H9 (cell line): ENCODE results near the gene VEGFA. TPM values are rescaled to one million over a fixed set of nuclear protein-coding genes. Genes with fewer than 3 reads are reported as not detected.

ENCODE experiments used
- DNase-seq: peaks from one replicate; pipeline ENCODE4 v3.0.0-alpha.2; 2017
- H2AFZ ChIP-seq: one replicate; pipeline ENCODE4 v1.6.1; 2013; ENCODE audit warnings: mild to moderate bottlenecking, low read length, control low read depth, moderate library complexity
- H2AK5ac ChIP-seq: 2 replicates; pipeline ENCODE4 v1.6.1; 2013; ENCODE audit warnings: low read length, control low read depth, mixed read lengths; ENCODE audit not compliant: insufficient read length
- H2BK120ac ChIP-seq: one replicate; pipeline ENCODE4 v1.6.1; 2013; ENCODE audit warnings: low read depth, mild to moderate bottlenecking, low read length, control low read depth, inconsistent platforms; ENCODE audit not compliant: poor library complexity, severe bottlenecking
- H2BK12ac ChIP-seq: 2 replicates; pipeline ENCODE4 v1.6.1; 2013; ENCODE audit warnings: low read length, control low read depth, mixed read lengths, low read depth; ENCODE audit not compliant: insufficient read length
- H2BK15ac ChIP-seq: 2 replicates; pipeline ENCODE4 v1.6.1; 2013; ENCODE audit warnings: low read depth, low read length, control low read depth
- H2BK20ac ChIP-seq: one replicate; pipeline ENCODE4 v1.6.1; 2013; ENCODE audit warnings: low read depth, mild to moderate bottlenecking, low read length, control low read depth, inconsistent platforms; ENCODE audit not compliant: poor library complexity, severe bottlenecking
- H2BK5ac ChIP-seq: 2 replicates; pipeline ENCODE4 v1.6.1; 2013; ENCODE audit warnings: low read length, control low read depth, mixed read lengths; ENCODE audit not compliant: insufficient read length
- H3K14ac ChIP-seq: 2 replicates; pipeline ENCODE4 v1.6.1; 2013; ENCODE audit warnings: low read length, control low read depth; ENCODE audit not compliant: insufficient read depth
- H3K18ac ChIP-seq: 2 replicates; pipeline ENCODE4 v1.6.1; 2013; ENCODE audit warnings: low read depth, mild to moderate bottlenecking, mixed read lengths, low read length, control low read depth; ENCODE audit not compliant: insufficient read length
- H3K23ac ChIP-seq: 2 replicates; pipeline ENCODE4 v1.6.1; 2013; ENCODE audit warnings: low read length, control low read depth, mixed read lengths, low read depth; ENCODE audit not compliant: insufficient read length
- H3K23me2 ChIP-seq: 2 replicates; pipeline ENCODE4 v1.6.1; 2013; ENCODE audit warnings: low read depth, mild to moderate bottlenecking, mixed read lengths, low read length, control low read depth; ENCODE audit not compliant: insufficient read length, poor library complexity, severe bottlenecking
- H3K27ac ChIP-seq: 2 replicates; pipeline ENCODE4 v1.5.1; 2013; ENCODE audit warnings: low read length, control low read depth, mixed read lengths, low read depth; ENCODE audit not compliant: insufficient read length
- H3K27me3 ChIP-seq: 2 replicates; pipeline ENCODE4 v1.6.1; 2013; ENCODE audit warnings: low read length, control low read depth, inconsistent platforms; ENCODE audit not compliant: insufficient read depth
- H3K4ac ChIP-seq: 2 replicates; pipeline ENCODE4 v1.6.1; 2013; ENCODE audit warnings: low read depth, mild to moderate bottlenecking, control low read depth, inconsistent platforms, low read length, moderate library complexity
- H3K4me1 ChIP-seq: 2 replicates; pipeline ENCODE4 v1.6.1; 2013; ENCODE audit warnings: low read length, control low read depth, inconsistent platforms; ENCODE audit not compliant: insufficient read depth
- H3K4me2 ChIP-seq: 2 replicates; pipeline ENCODE4 v1.6.1; 2013; ENCODE audit warnings: low read length, control low read depth, mixed read lengths; ENCODE audit not compliant: insufficient read length, insufficient read depth
- H3K56ac ChIP-seq: 2 replicates; pipeline ENCODE4 v1.6.1; 2013; ENCODE audit warnings: low read depth, mild to moderate bottlenecking, mixed read lengths, low read length, control low read depth; ENCODE audit not compliant: insufficient read length
- H3K79me1 ChIP-seq: 2 replicates; pipeline ENCODE4 v1.6.1; 2013; ENCODE audit warnings: low read depth, mild to moderate bottlenecking, moderate library complexity, low read length, control low read depth, inconsistent platforms; ENCODE audit not compliant: insufficient read depth, poor library complexity, severe bottlenecking
- H3K79me2 ChIP-seq: 2 replicates; pipeline ENCODE4 v1.6.1; 2013; ENCODE audit warnings: low read length, control low read depth, inconsistent platforms; ENCODE audit not compliant: insufficient read depth
- H3K9ac ChIP-seq: 2 replicates; pipeline ENCODE4 v1.6.1; 2013; ENCODE audit warnings: low read length, control low read depth, mixed read lengths; ENCODE audit not compliant: insufficient read length; ENCODE audit errors: extremely low read depth
- H3K9me3 ChIP-seq: one replicate; pipeline ENCODE4 v1.6.1; 2013; ENCODE audit warnings: low read depth, low read length, inconsistent platforms; ENCODE audit not compliant: control insufficient read depth
- H3T11ph ChIP-seq: one replicate; pipeline ENCODE4 v1.6.1; 2013; ENCODE audit warnings: mild to moderate bottlenecking, low read length, control low read depth, inconsistent platforms
- H4K20me1 ChIP-seq: one replicate; pipeline ENCODE4 v1.6.1; 2013; ENCODE audit not compliant: control insufficient read depth, insufficient read length, insufficient read depth
- H4K5ac ChIP-seq: 2 replicates; pipeline ENCODE4 v1.6.1; 2013; ENCODE audit warnings: low read depth, mild to moderate bottlenecking, mixed read lengths, low read length, control low read depth; ENCODE audit not compliant: insufficient read length
- H4K8ac ChIP-seq: replicated peaks from 2 replicates; pipeline ENCODE4 v1.6.1; 2013; ENCODE audit warnings: low read length, control low read depth, mixed read lengths, low read depth; ENCODE audit not compliant: insufficient read length
- H4K91ac ChIP-seq: 2 replicates; pipeline ENCODE4 v1.6.1; 2013; ENCODE audit warnings: low read depth, mild to moderate bottlenecking, moderate library complexity, mixed read lengths, low read length, control low read depth; ENCODE audit not compliant: insufficient read length
- H3K27ac Mint-ChIP-seq, 3 experiments: 2 replicates in 2 of 3; 3 replicates in 1 of 3; pipeline ENCODE4 v1.8.0; 2020 to 2021; ENCODE audit warnings: mixed read lengths in 3 of 3, mild to moderate bottlenecking in 1 of 3, moderate library complexity in 1 of 3
- H3K27me3 Mint-ChIP-seq: 2 replicates; pipeline ENCODE4 v1.8.0; 2021; ENCODE audit warnings: low read depth, mild to moderate bottlenecking, moderate library complexity, mixed read lengths
- H3K36me3 Mint-ChIP-seq, 3 experiments: 2 replicates in 2 of 3; 3 replicates in 1 of 3; pipeline ENCODE4 v1.8.0; 2020 to 2021; ENCODE audit warnings: low read depth in 3 of 3, mixed read lengths in 3 of 3; ENCODE audit not compliant: insufficient read depth in 1 of 3
- H3K4me1 Mint-ChIP-seq, 2 experiments: 2 replicates each; pipeline ENCODE4 v1.8.0; 2020; ENCODE audit warnings: mixed read lengths in 2 of 2
- H3K4me3 Mint-ChIP-seq, 2 experiments: 2 replicates in 1 of 2; 3 replicates in 1 of 2; pipeline ENCODE4 v1.8.0; 2020 to 2021; ENCODE audit warnings: mild to moderate bottlenecking in 2 of 2, mixed read lengths in 2 of 2, moderate library complexity in 1 of 2
- H3K9me3 Mint-ChIP-seq, 2 experiments: 2 replicates in 1 of 2; 3 replicates in 1 of 2; pipeline ENCODE4 v1.8.0; 2020; ENCODE audit warnings: mild to moderate bottlenecking in 2 of 2, mixed read lengths in 2 of 2, moderate library complexity in 1 of 2
- CTCF ChIP-seq: fragments of 200-600 bp; sonication (generic); conservative IDR thresholded peaks from 3 replicates; pipeline ENCODE4 v1.8.0; 2021; ENCODE audit warnings: antibody characterized with exemption, mild to moderate bottlenecking
- WGBS: extraction: QIAGEN DNeasy Blood & Tissue Kit; methylation state at CpG from one replicate; pipeline ENCODE4 v1.1.7; 2013; ENCODE audit warnings: missing lambda C conversion rate, low lambda C conversion rate, mixed read lengths; ENCODE audit not compliant: insufficient read length; ENCODE audit errors: extremely low coverage; 5-methylcytosine and 5-hydroxymethylcytosine counted together
- total RNA-seq: library from RNA; stranded (reverse); gene quantifications from 2 replicates; pipeline ENCODE4 v1.2.1, GENCODE V29; 2021

VEGFA gene
- total RNA-seq, 1 experiment from 2014 or later, result 47.9 TPM

DNA sequence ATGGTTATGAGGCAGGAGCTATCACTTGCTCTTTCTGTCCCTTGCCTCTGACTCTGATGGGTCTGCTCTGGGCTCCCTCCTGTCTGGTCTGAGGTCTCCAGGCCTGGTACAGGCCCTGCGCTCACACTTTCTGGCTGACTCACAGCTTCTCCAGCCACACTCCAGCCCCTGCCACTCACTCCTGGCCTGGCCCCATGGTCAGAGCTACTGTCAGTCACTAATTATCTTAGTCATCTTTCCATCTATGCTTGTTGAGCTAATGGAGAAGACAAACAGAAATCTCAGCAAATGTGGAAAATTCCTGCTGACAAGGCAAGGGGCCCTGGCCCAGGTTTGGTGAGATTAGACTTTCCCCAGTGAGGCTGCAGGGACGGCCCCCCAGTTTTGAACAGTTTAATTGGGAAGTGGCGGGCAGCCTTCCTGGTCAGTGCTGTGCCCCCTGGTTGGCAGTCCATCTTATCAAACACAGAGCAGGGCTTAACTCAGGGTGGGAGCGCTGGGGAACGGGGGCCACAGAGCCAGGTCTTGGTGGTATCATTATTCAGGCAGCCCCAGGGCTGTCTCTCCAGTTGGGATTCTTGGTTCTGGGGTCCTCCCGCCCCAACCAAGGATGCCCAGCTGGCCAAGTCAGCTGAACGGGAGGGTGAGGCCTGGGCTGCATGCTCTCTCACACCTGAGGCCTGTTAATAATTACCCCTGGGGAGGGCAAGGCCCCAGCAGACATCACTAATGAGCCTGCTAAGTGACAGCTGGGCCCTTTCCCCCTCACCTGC is 63.4 kb downstream of the VEGFA start:
- Histone ChIP-seq H3K18ac (no peak overlapping the region), H2AFZ (no peak overlapping the region), H3K4me1 (peaks cover 5% of the 10 kb centered on the region; the same call in 1 of the 2 replicates), H3K27me3 (no peaks in the 10 kb centered on the region), H2BK15ac (no peak overlapping the region), H3T11ph (no peak overlapping the region), H4K8ac (no peak overlapping the region), H3K23me2 (no peaks in the 10 kb centered on the region), H2BK20ac (no peak overlapping the region), H2AK5ac (no peak overlapping the region), H4K91ac (no peak overlapping the region), H3K79me1 (no peaks in the 10 kb centered on the region), H4K5ac (no peak overlapping the region), H3K23ac (no peak overlapping the region), H3K27ac (no peak overlapping the region), H3K9ac (no peak overlapping the region), H3K4me2 (no peak overlapping the region), H2BK120ac (no peak overlapping the region), H2BK5ac (no peak overlapping the region), H4K20me1 (no peaks in the 10 kb centered on the region), H3K56ac (no peak overlapping the region), H3K14ac (no peak overlapping the region), H3K9me3 (no peaks in the 10 kb centered on the region), H3K79me2 (no peaks in the 10 kb centered on the region), H3K4ac (no peak overlapping the region), H2BK12ac (no peak overlapping the region)
- Mint-ChIP-seq H3K4me3 (no peak overlapping the region), H3K27me3 (peaks cover 2% of the 10 kb centered on the region; the same call in 1 of the 2 replicates), H3K9me3 (no peaks in the 10 kb centered on the region), H3K27ac (0 out of 7 replicates have a peak overlapping the region, but pooled peaks of 1 of the 3 experiments have one; percentile 85), H3K4me1 (peaks cover 21 to 37% of the 10 kb centered on the region in 2 experiments), H3K36me3 (no peaks in the 10 kb centered on the region)
- WGBS, result no CpG with 5 or more reads among the region's 7 CpGs
- no peak for DNase-seq
- no peak for TF ChIP-seq CTCF
